CD4-positive, alpha-beta T cell treated with Interferon alpha-2 for 1 hour (primary cell): ENCODE measurements around the gene FBXO3.
"Not testable (repeated sequence)": the region's sequence is repeated elsewhere in the genome, so short reads cannot be mapped to it uniquely, and the experiment has no call there.

Experiments used
- DNase-seq, 2 donors: peaks; one replicate each; pipeline ENCODE4 v3.0.0-alpha.2; 2020 to 2022

The FBXO3 gene

GRCh38 chr11:33772300-33772699, 2.0 kb downstream of the FBXO3 start:
- DNase-seq = no peak

- DNase-seq = no peak
Observed at GRCh38 chr11:33770236-33770635, 4.1 kb downstream of the FBXO3 start.

GRCh38 chr11:33769542-33769941, 4.8 kb downstream of the FBXO3 start:
- DNase-seq = no peak

- no peak for DNase-seq
Observed at GRCh38 chr11:33767624-33768023, 6.7 kb downstream of the FBXO3 start.

GRCh38 chr11:33766085-33766484, 8.2 kb downstream of the FBXO3 start:
- no peak for DNase-seq

GRCh38 chr11:33761471-33761870, 12.8 kb downstream of the FBXO3 start:
- no peak for DNase-seq

- DNase-seq = no peak
Observed at GRCh38 chr11:33753304-33753967, 20.9 kb downstream of the FBXO3 start.

- no peak for DNase-seq
Observed at GRCh38 chr11:33751878-33752277, 22.4 kb downstream of the FBXO3 start.

GRCh38 chr11:33747979-33748378, 26.3 kb downstream of the FBXO3 start:
- DNase-seq = no peak

- no peak for DNase-seq
Observed at GRCh38 chr11:33743291-33743690, 31.0 kb downstream of the FBXO3 start.

GRCh38 chr11:33742249-33742851, 32.0 kb downstream of the FBXO3 start:
- DNase-seq = peak in 1 of 2 donors; percentile 38

- DNase-seq = no peak
Observed at GRCh38 chr11:33741806-33742205, 32.5 kb downstream of the FBXO3 start.

- DNase-seq = no peak
Observed at GRCh38 chr11:33737362-33737821, 36.9 kb downstream of the FBXO3 start.

GRCh38 chr11:33736148-33736812, 38.0 kb downstream of the FBXO3 start, which contains the start of gene CD59:
TSS of gene CD59 (minus strand) at chr11:33736423. CDS start at chr11:33722445, 13,978 bp downstream.
- DNase-seq = peak; percentile 89 to 92

GRCh38 chr11:33735271-33736147, 38.8 kb downstream of the FBXO3 start:
- peak; percentile 46 to 56 for DNase-seq

- DNase-seq = no peak
Observed at GRCh38 chr11:33734441-33735270, 39.7 kb downstream of the FBXO3 start.

- no peak for DNase-seq
Observed at GRCh38 chr11:33733980-33734379, 40.3 kb downstream of the FBXO3 start.

GRCh38 chr11:33731723-33732531, 42.4 kb downstream of the FBXO3 start:
- DNase-seq = no peak

GRCh38 chr11:33730716-33731115, 43.6 kb downstream of the FBXO3 start:
- DNase-seq = no peak

GRCh38 chr11:33729072-33729664, 45.2 kb downstream of the FBXO3 start:
- DNase-seq = not testable (repeated sequence)

GRCh38 chr11:33727539-33727938, 46.8 kb downstream of the FBXO3 start:
- not testable (repeated sequence) for DNase-seq
